PC-9 (cell line): ENCODE measurements around the gene SLC9A3. TPM values are rescaled to one million over a fixed set of nuclear protein-coding genes. Genes with fewer than 3 reads are reported as not detected.

Source experiments
- BruUV-seq: library from RNA; stranded (reverse); fragments of 400-500 nt; replicated peaks from 2 replicates; lab custom pipeline; 2021; lab: Mats Ljungman, UMichigan
- CTCF ChIA-PET: fragments of 300-600 bp; sonication (Branson Sonifier 250); formaldehyde crosslinking; loops from one replicate; lab custom pipeline; 2022; ENCODE audit warnings: antibody characterized with exemption; lab: Charles Lee
- POLR2A ChIA-PET: fragments of 300-600 bp; sonication (Branson Sonifier 250); formaldehyde crosslinking; loops from one replicate; lab custom pipeline; 2022; ENCODE audit warnings: antibody characterized with exemption; ENCODE audit not compliant: unreplicated experiment; lab: Charles Lee
- DNase-seq, 2 experiments: peaks; one replicate each; pipeline versions ENCODE4 v3.0.0 to v3.0.0-alpha.2; 2015 to 2022; ENCODE audit warnings: mixed read lengths in 1 of 2
- H2AFZ ChIP-seq: fragments of 200-600 bp; sonication (generic); 2 replicates; pipeline ENCODE4 v1.8.1; 2017; ENCODE audit warnings: antibody characterized with exemption
- H3F3A ChIP-seq: fragments of 200-600 bp; sonication (generic); 2 replicates; pipeline ENCODE4 v1.8.1; 2017; ENCODE audit warnings: antibody characterized with exemption, mild to moderate bottlenecking, low read depth; ENCODE audit not compliant: insufficient read depth
- H3K27ac ChIP-seq: fragments of 200-600 bp; sonication (generic); 2 replicates; pipeline ENCODE4 v1.6.1; 2016; ENCODE audit warnings: mixed run types
- H3K27me3 ChIP-seq: fragments of 200-600 bp; sonication (generic); 2 replicates; pipeline ENCODE4 v1.6.1; 2016; ENCODE audit warnings: low read depth, mixed run types; ENCODE audit not compliant: insufficient read depth
- H3K36me3 ChIP-seq: fragments of 200-600 bp; sonication (generic); 2 replicates; pipeline ENCODE4 v1.6.1; 2016; ENCODE audit warnings: low read depth, mixed run types
- H3K4me1 ChIP-seq: fragments of 200-600 bp; sonication (generic); replicated peaks from 2 replicates; pipeline ENCODE4 v1.6.1; 2016; ENCODE audit warnings: mixed run types; ENCODE audit not compliant: insufficient read depth
- H3K4me2 ChIP-seq: fragments of 200-600 bp; sonication (generic); 2 replicates; pipeline ENCODE4 v1.6.1; 2017; ENCODE audit warnings: mixed run types
- H3K4me3 ChIP-seq: fragments of 200-600 bp; sonication (generic); 2 replicates; pipeline ENCODE4 v1.6.1; 2016; ENCODE audit warnings: mixed run types
- H3K79me2 ChIP-seq: fragments of 200-600 bp; sonication (generic); 2 replicates; pipeline ENCODE4 v1.6.1; 2017; ENCODE audit warnings: low read depth, mixed run types
- H3K9me2 ChIP-seq: fragments of 200-600 bp; sonication (generic); 2 replicates; pipeline ENCODE4 v1.8.1; 2017; ENCODE audit warnings: mild to moderate bottlenecking; ENCODE audit not compliant: insufficient read depth
- H3K9me3 ChIP-seq: fragments of 200-600 bp; sonication (generic); 2 replicates; pipeline ENCODE4 v1.8.1; 2016; ENCODE audit warnings: low read depth; ENCODE audit not compliant: insufficient read depth
- H4K20me1 ChIP-seq: fragments of 200-600 bp; sonication (generic); 2 replicates; pipeline ENCODE4 v1.8.1; 2017; ENCODE audit not compliant: insufficient read depth
- CTCF ChIP-seq: fragments of 200-600 bp; sonication (generic); conservative IDR thresholded peaks from 2 replicates; pipeline ENCODE4 v1.6.1; 2017; ENCODE audit warnings: mixed run types, antibody characterized with exemption, mild to moderate bottlenecking, moderate library complexity
- EZH2 ChIP-seq: fragments of 200-600 bp; sonication (generic); IDR thresholded peaks from 2 replicates; pipeline ENCODE4 v1.8.0; 2017; ENCODE audit warnings: antibody characterized with exemption, low read depth
- intact Hi-C: fragments of 100-400 bp; cut with micrococcal nuclease; formaldehyde crosslinking; loops from one replicate; pipeline ENCODE4 v1.10.0; 2022; ENCODE audit not compliant: unreplicated experiment
- total RNA-seq: library from RNA; stranded (reverse); gene quantifications from 2 replicates; pipeline ENCODE4 v1.2.3, GENCODE V29; 2021

Gene SLC9A3
- total RNA-seq, 1 experiment from 2014 or later = 5.6 TPM

GRCh38 chr5:513216-514100 is 10.8 kb downstream of the SLC9A3 start:
- Histone ChIP-seq H3F3A (no peaks in the 10 kb centered on the region), H4K20me1 (no peaks in the 10 kb centered on the region), H3K36me3 (no peaks in the 10 kb centered on the region), H3K27ac (no peak overlapping the region), H3K9me2 (no peaks in the 10 kb centered on the region), H3K9me3 (no peaks in the 10 kb centered on the region), H3K79me2 (no peaks in the 10 kb centered on the region), H3K4me2 (no peak overlapping the region), H3K27me3 (peaks cover 94% of the 10 kb centered on the region), H3K4me1 (no peaks in the 10 kb centered on the region), H2AFZ (no peak overlapping the region), H3K4me3 (no peak overlapping the region)
- intact Hi-C loops = no loop called here
- ChIA-PET POLR2A (interaction anchor here (0.6 kb wide), 1 partner anchor 322 kb away, joined by 9 read pairs; the partner anchor contains the start of gene LRRC14B), CTCF (no interaction called here)
- peak; percentile 53 to 65 for DNase-seq
- no peak for TF ChIP-seq CTCF
- TF ChIP-seq EZH2 = no peak
- BruUV-seq = no TSS peak

GRCh38 chr5:511476-511875 is 12.8 kb downstream of the SLC9A3 start:
- no peaks in the 10 kb centered on the region for H3F3A ChIP-seq
- BruUV-seq = no TSS peak
- H3K4me1 ChIP-seq = no peaks in the 10 kb centered on the region
- intact Hi-C loops = no loop called here
- no peaks in the 10 kb centered on the region for H3K9me2 ChIP-seq
- H3K79me2 ChIP-seq = no peaks in the 10 kb centered on the region
- no peak overlapping the region for H3K4me3 ChIP-seq
- H2AFZ ChIP-seq = no peak overlapping the region
- H3K9me3 ChIP-seq = no peaks in the 10 kb centered on the region
- H3K27me3 ChIP-seq = peaks cover 89% of the 10 kb centered on the region
- ChIA-PET CTCF (no interaction called here), POLR2A (no interaction called here)
- H3K27ac ChIP-seq = no peak overlapping the region
- DNase-seq = no peak
- H3K4me2 ChIP-seq = no peak overlapping the region
- H3K36me3 ChIP-seq = no peaks in the 10 kb centered on the region
- no peaks in the 10 kb centered on the region for H4K20me1 ChIP-seq
- TF ChIP-seq EZH2 = no peak
- no peak for TF ChIP-seq CTCF

GRCh38 chr5:510521-510920 is 13.7 kb downstream of the SLC9A3 start:
- H2AFZ ChIP-seq = no peak overlapping the region
- no peaks in the 10 kb centered on the region for H4K20me1 ChIP-seq
- DNase-seq = no peak
- H3F3A ChIP-seq = no peaks in the 10 kb centered on the region
- H3K79me2 ChIP-seq = no peaks in the 10 kb centered on the region
- ChIA-PET CTCF (no interaction called here), POLR2A (no interaction called here)
- no peaks in the 10 kb centered on the region for H3K9me3 ChIP-seq
- no peak overlapping the region for H3K27ac ChIP-seq
- BruUV-seq = no TSS peak
- no peak for TF ChIP-seq CTCF
- no peak for TF ChIP-seq EZH2
- intact Hi-C loops = no loop called here
- no peak overlapping the region for H3K4me2 ChIP-seq
- H3K27me3 ChIP-seq = peaks cover 90% of the 10 kb centered on the region
- no peaks in the 10 kb centered on the region for H3K9me2 ChIP-seq
- no peaks in the 10 kb centered on the region for H3K36me3 ChIP-seq
- H3K4me3 ChIP-seq = no peak overlapping the region
- no peaks in the 10 kb centered on the region for H3K4me1 ChIP-seq
